HG03469 (cell line): ENCODE data around the gene SUMO1.

Experiments used
- ATAC-seq: cut with Tn5 transposase; IDR thresholded peaks from one replicate; pipeline ENCODE4 v1.9.1; 2021; ENCODE audit warnings: mild to moderate bottlenecking, moderate library complexity, moderate number of reproducible peaks; ENCODE audit not compliant: unreplicated experiment

Gene SUMO1

GRCh38 chr2:202157211-202157990 is 81.0 kb downstream of the SUMO1 start:
- ATAC-seq, result no peak
